GM18505 (cell line): Measurements from ENCODE around the gene PON1.

Source experiments
- ATAC-seq: cut with Tn5 transposase; IDR thresholded peaks from one replicate; pipeline ENCODE4 v1.9.1; 2021; ENCODE audit not compliant: unreplicated experiment
- POLR2A ChIP-seq: IDR thresholded peaks from 4 replicates; pipeline ENCODE4 v1.6.1; 2011; ENCODE audit warnings: borderline replicate concordance; ENCODE audit not compliant: insufficient read depth, insufficient read length; ENCODE audit errors: extremely low read depth

Gene PON1

GRCh38 chr7:95298091-95298490 is 26.2 kb downstream of the PON1 start:
- no peak for TF ChIP-seq POLR2A
- no peak for ATAC-seq

GRCh38 chr7:95297041-95297440 is 27.3 kb downstream of the PON1 start:
- ATAC-seq = no peak
- no peak for TF ChIP-seq POLR2A

GRCh38 chr7:95296456-95296855 is 27.9 kb downstream of the PON1 start:
- no peak for TF ChIP-seq POLR2A
- no peak for ATAC-seq

- no peak for ATAC-seq
- TF ChIP-seq POLR2A = no peak
Observed at GRCh38 chr7:95295397-95295796, 28.9 kb downstream of the PON1 start.

GRCh38 chr7:95290166-95290830 is 34.0 kb downstream of the PON1 start:
- no peak for ATAC-seq
- TF ChIP-seq POLR2A = no peak

- TF ChIP-seq POLR2A = no peak
- ATAC-seq = no peak
Observed at GRCh38 chr7:95286096-95286495, 38.2 kb downstream of the PON1 start.

GRCh38 chr7:95279417-95279816 is 44.9 kb downstream of the PON1 start:
- TF ChIP-seq POLR2A = no peak
- ATAC-seq = no peak

- no peak for ATAC-seq
- no peak for TF ChIP-seq POLR2A
Observed at GRCh38 chr7:95276114-95276513, 48.2 kb downstream of the PON1 start.

- TF ChIP-seq POLR2A = no peak
- no peak for ATAC-seq
Observed at GRCh38 chr7:95269640-95270039, 54.7 kb downstream of the PON1 start.

- no peak for ATAC-seq
- TF ChIP-seq POLR2A = no peak
Observed at GRCh38 chr7:95267754-95268153, 56.6 kb downstream of the PON1 start.

GRCh38 chr7:95265634-95266033 is 58.7 kb downstream of the PON1 start:
- TF ChIP-seq POLR2A = no peak
- no peak for ATAC-seq

GRCh38 chr7:95264363-95264891 is 59.9 kb downstream of the PON1 start:
- no peak for ATAC-seq
- TF ChIP-seq POLR2A = no peak

- no peak for ATAC-seq
- TF ChIP-seq POLR2A = no peak
Observed at GRCh38 chr7:95263785-95264362, 60.5 kb downstream of the PON1 start.

- TF ChIP-seq POLR2A = no peak
- ATAC-seq = no peak
Observed at GRCh38 chr7:95262875-95263274, 61.5 kb downstream of the PON1 start.
